Neural cell (in vitro differentiated cells): ENCODE data around the gene TCP11. TPM values are rescaled to one million over a fixed set of nuclear protein-coding genes. Genes with fewer than 3 reads are reported as not detected.

Experiments
- H2AFZ ChIP-seq: fragments of 200-600, 300-800 bp; sonication (generic), shearing (Covaris generic); 2 replicates; pipeline ENCODE4 v1.6.0; 2014; ENCODE audit warnings: low read depth, mild to moderate bottlenecking, antibody characterized with exemption, low read length, moderate library complexity
- H3F3A ChIP-seq: fragments of 200-600 bp; shearing (Covaris generic); 2 replicates; pipeline ENCODE4 v1.6.1; 2016; ENCODE audit warnings: mild to moderate bottlenecking, moderate library complexity, mixed read lengths, antibody characterized with exemption, low read length; ENCODE audit not compliant: insufficient read depth, poor library complexity, severe bottlenecking
- H3K27ac ChIP-seq: fragments of 200-600, 300-800 bp; sonication (generic), shearing (Covaris generic); 2 replicates; pipeline ENCODE4 v1.5.1; 2014; ENCODE audit warnings: mild to moderate bottlenecking, low read length, moderate library complexity
- H3K27me3 ChIP-seq: fragments of 300-800, 200-600 bp; sonication (generic), shearing (Covaris generic); 2 replicates; pipeline ENCODE4 v1.6.0; 2014; ENCODE audit warnings: mild to moderate bottlenecking, low read depth, low read length, moderate library complexity; ENCODE audit not compliant: insufficient read depth
- H3K36me3 ChIP-seq: fragments of 300-800, 200-600 bp; sonication (generic), shearing (Covaris generic); 2 replicates; pipeline ENCODE4 v1.5.1; 2014; ENCODE audit warnings: mild to moderate bottlenecking, antibody characterized with exemption, low read length, moderate library complexity; ENCODE audit not compliant: insufficient read depth
- H3K4me2 ChIP-seq: fragments of 300-800, 200-600 bp; sonication (generic), shearing (Covaris generic); 2 replicates; pipeline ENCODE4 v1.6.0; 2014; ENCODE audit warnings: mild to moderate bottlenecking, low read length
- H3K4me3 ChIP-seq: fragments of 300-800, 200-600 bp; sonication (generic), shearing (Covaris generic); 2 replicates; pipeline ENCODE4 v1.5.1; 2014; ENCODE audit warnings: mild to moderate bottlenecking, low read length, moderate library complexity
- H3K79me2 ChIP-seq: fragments of 200-600 bp; shearing (Covaris generic); replicated peaks from 2 replicates; pipeline ENCODE4 v1.6.0; 2014; ENCODE audit warnings: mild to moderate bottlenecking, low read length, moderate library complexity; ENCODE audit not compliant: insufficient read depth
- H3K9ac ChIP-seq: fragments of 300-800, 200-600 bp; sonication (generic), shearing (Covaris generic); 2 replicates; pipeline ENCODE4 v1.6.1; 2016; ENCODE audit warnings: mild to moderate bottlenecking, low read length, mixed read lengths
- H3K9me2 ChIP-seq: fragments of 200-600 bp; shearing (Covaris generic); 2 replicates; pipeline ENCODE4 v1.6.1; 2016; ENCODE audit warnings: mild to moderate bottlenecking, low read length, mixed read lengths; ENCODE audit not compliant: insufficient read depth
- H3K9me3 ChIP-seq: fragments of 200-600, 300-800 bp; sonication (generic), shearing (Covaris generic); 2 replicates; pipeline ENCODE4 v1.6.1; 2016; ENCODE audit warnings: mild to moderate bottlenecking, mixed run types, low read length, moderate library complexity, mixed read lengths
- H4K20me1 ChIP-seq: fragments of 200-600 bp; shearing (Covaris generic); 2 replicates; pipeline ENCODE4 v1.6.1; 2016; ENCODE audit warnings: mild to moderate bottlenecking, mixed run types; ENCODE audit not compliant: insufficient read depth
- EP300 ChIP-seq: fragments of 450-650 bp; conservative IDR thresholded peaks from 2 replicates; pipeline ENCODE4 v1.6.1; 2014; ENCODE audit warnings: antibody characterized with exemption, mild to moderate bottlenecking, moderate library complexity; ENCODE audit not compliant: poor library complexity, severe bottlenecking
- EZH2 ChIP-seq: fragments of 200-600, 300-800 bp; shearing (Covaris generic), sonication (generic); IDR thresholded peaks from 2 replicates; pipeline ENCODE4 v1.6.1; 2014; ENCODE audit warnings: antibody characterized with exemption, low read length, borderline replicate concordance, mild to moderate bottlenecking; ENCODE audit not compliant: insufficient read depth, poor library complexity, severe bottlenecking
- MXI1 ChIP-seq: fragments of 450-650 bp; conservative IDR thresholded peaks from 2 replicates; pipeline ENCODE4 v1.6.1; 2014; ENCODE audit warnings: antibody characterized with exemption, mild to moderate bottlenecking; ENCODE audit not compliant: poor library complexity, severe bottlenecking
- POLR2AphosphoS5 ChIP-seq: IDR thresholded peaks from 2 replicates; pipeline ENCODE4 v1.6.1; 2012
- RAD21 ChIP-seq: fragments of 450-650 bp; conservative IDR thresholded peaks from 2 replicates; pipeline ENCODE4 v1.6.1; 2014; ENCODE audit warnings: antibody characterized with exemption, mild to moderate bottlenecking, moderate library complexity
- SMC3 ChIP-seq: fragments of 450-650 bp; conservative IDR thresholded peaks from 2 replicates; pipeline ENCODE4 v1.6.1; 2014; ENCODE audit warnings: antibody characterized with exemption, mild to moderate bottlenecking, moderate library complexity; ENCODE audit not compliant: poor library complexity
- TAF1 ChIP-seq: IDR thresholded peaks from 2 replicates; pipeline ENCODE4 v1.6.1; 2012; ENCODE audit warnings: low read depth
- polyA plus RNA-seq: library from polyadenylated mRNA; depleted of rRNA; stranded (reverse); fragments of >200 nt; gene quantifications from 2 replicates; pipeline ENCODE4 v1.2.3, GENCODE V29; 2014
- TF ChIP-seq, protein P1 (sequence below): fragments of 450-650 bp; IDR thresholded peaks from 2 replicates; pipeline ENCODE4 v1.5.1; 2014; ENCODE audit warnings: antibody characterized with exemption, mild to moderate bottlenecking, moderate library complexity; ENCODE audit not compliant: poor library complexity, severe bottlenecking
- TF ChIP-seq, protein P2 (sequence below): IDR thresholded peaks from 2 replicates; pipeline ENCODE4 v1.6.1; 2012; ENCODE audit warnings: borderline replicate concordance

The TCP11 gene
- polyA plus RNA-seq, 1 donor from 2014 or later: not detected

DNA sequence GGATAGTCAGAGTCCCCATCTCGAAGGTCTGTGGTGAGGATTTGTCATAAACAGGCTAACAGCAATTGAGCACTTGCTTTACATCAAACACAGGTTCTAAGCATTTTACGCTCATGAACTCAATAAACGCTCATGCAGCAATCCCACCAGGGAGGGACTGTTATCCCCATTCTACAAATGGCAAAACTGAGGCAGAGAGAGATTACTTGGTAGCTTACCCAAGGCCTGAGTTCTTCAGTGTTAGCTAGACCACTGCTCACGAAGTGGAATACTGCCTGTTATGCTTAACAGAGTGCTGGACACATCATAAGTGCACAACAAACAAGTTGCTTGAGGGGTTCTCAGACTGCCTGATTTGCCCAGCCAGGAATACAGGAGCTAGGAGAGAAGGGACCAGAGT lies 23.7 kb upstream of the TCP11 start:
- H3F3A ChIP-seq: no peaks in the 10 kb centered on the region

DNA sequence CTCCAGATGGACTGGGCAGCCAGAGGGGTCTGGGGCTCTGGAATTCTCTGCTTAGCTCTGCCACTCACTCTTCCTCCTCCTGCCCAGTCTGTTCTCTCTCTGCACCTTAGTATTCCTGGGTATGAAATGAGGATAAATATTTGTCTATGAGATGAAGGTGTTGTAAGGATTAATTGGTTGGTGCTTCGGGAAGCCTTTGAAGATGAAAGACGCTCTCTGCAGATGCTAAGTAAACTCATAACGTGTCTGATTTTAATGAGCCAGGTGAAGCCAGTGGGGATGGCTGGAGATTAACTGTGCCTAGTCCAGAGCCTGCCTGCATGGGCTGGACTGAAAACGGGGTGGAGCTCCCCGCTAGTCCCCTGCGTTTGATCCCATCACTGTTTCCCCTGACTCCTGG lies 23.1 kb upstream of the TCP11 start:
- Histone ChIP-seq H3K4me2 (no peak overlapping the region), H3K9ac (no peak overlapping the region), H3K9me2 (no peaks in the 10 kb centered on the region), H2AFZ (no peak overlapping the region), H3K4me3 (no peak overlapping the region), H3K27ac (no peak overlapping the region), H4K20me1 (no peaks in the 10 kb centered on the region), H3K27me3 (no peaks in the 10 kb centered on the region), H3K79me2 (no peaks in the 10 kb centered on the region), H3F3A (no peaks in the 10 kb centered on the region), H3K36me3 (no peaks in the 10 kb centered on the region), H3K9me3 (no peaks in the 10 kb centered on the region)
- TF ChIP-seq, protein P1, sequence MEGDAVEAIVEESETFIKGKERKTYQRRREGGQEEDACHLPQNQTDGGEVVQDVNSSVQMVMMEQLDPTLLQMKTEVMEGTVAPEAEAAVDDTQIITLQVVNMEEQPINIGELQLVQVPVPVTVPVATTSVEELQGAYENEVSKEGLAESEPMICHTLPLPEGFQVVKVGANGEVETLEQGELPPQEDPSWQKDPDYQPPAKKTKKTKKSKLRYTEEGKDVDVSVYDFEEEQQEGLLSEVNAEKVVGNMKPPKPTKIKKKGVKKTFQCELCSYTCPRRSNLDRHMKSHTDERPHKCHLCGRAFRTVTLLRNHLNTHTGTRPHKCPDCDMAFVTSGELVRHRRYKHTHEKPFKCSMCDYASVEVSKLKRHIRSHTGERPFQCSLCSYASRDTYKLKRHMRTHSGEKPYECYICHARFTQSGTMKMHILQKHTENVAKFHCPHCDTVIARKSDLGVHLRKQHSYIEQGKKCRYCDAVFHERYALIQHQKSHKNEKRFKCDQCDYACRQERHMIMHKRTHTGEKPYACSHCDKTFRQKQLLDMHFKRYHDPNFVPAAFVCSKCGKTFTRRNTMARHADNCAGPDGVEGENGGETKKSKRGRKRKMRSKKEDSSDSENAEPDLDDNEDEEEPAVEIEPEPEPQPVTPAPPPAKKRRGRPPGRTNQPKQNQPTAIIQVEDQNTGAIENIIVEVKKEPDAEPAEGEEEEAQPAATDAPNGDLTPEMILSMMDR: no peak
- TF ChIP-seq EP300 (no peak), EZH2 (no peak), MXI1 (no peak), POLR2AphosphoS5 (no peak), TAF1 (no peak), RAD21 (no peak), SMC3 (no peak)
- TF ChIP-seq, protein P2, sequence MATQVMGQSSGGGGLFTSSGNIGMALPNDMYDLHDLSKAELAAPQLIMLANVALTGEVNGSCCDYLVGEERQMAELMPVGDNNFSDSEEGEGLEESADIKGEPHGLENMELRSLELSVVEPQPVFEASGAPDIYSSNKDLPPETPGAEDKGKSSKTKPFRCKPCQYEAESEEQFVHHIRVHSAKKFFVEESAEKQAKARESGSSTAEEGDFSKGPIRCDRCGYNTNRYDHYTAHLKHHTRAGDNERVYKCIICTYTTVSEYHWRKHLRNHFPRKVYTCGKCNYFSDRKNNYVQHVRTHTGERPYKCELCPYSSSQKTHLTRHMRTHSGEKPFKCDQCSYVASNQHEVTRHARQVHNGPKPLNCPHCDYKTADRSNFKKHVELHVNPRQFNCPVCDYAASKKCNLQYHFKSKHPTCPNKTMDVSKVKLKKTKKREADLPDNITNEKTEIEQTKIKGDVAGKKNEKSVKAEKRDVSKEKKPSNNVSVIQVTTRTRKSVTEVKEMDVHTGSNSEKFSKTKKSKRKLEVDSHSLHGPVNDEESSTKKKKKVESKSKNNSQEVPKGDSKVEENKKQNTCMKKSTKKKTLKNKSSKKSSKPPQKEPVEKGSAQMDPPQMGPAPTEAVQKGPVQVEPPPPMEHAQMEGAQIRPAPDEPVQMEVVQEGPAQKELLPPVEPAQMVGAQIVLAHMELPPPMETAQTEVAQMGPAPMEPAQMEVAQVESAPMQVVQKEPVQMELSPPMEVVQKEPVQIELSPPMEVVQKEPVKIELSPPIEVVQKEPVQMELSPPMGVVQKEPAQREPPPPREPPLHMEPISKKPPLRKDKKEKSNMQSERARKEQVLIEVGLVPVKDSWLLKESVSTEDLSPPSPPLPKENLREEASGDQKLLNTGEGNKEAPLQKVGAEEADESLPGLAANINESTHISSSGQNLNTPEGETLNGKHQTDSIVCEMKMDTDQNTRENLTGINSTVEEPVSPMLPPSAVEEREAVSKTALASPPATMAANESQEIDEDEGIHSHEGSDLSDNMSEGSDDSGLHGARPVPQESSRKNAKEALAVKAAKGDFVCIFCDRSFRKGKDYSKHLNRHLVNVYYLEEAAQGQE: no peak

More for the DNA sequence above, 23.7 kb upstream of the TCP11 start:
- Histone ChIP-seq H2AFZ (no peak overlapping the region), H3K4me2 (no peak overlapping the region), H3K27ac (no peak overlapping the region), H3K79me2 (no peaks in the 10 kb centered on the region), H3K27me3 (no peaks in the 10 kb centered on the region), H3K36me3 (no peaks in the 10 kb centered on the region), H4K20me1 (no peaks in the 10 kb centered on the region), H3K9me3 (no peaks in the 10 kb centered on the region), H3K9me2 (no peaks in the 10 kb centered on the region), H3K4me3 (no peak overlapping the region), H3K9ac (no peak overlapping the region)
- TF ChIP-seq MXI1: no peak
- TF ChIP-seq, protein P2: no peak
- no peak for TF ChIP-seq EP300
- no peak for TF ChIP-seq SMC3
- TF ChIP-seq POLR2AphosphoS5: no peak
- TF ChIP-seq TAF1: no peak
- TF ChIP-seq EZH2: no peak
- TF ChIP-seq RAD21: no peak
- TF ChIP-seq, protein P1: no peak
